Colonic mucosa (tissue), 4 donors: Measurements from ENCODE around the gene NXT1. TPM values are rescaled to one million over a fixed set of nuclear protein-coding genes. Genes with fewer than 3 reads are reported as not detected.

ENCODE experiments used
- DNase-seq: peaks from one replicate; pipeline ENCODE4 v3.0.0-alpha.2; 2020
- H3K27ac ChIP-seq: fragments of 200-600 bp; one replicate; pipeline ENCODE4 v1.8.0; 2021
- H3K27me3 ChIP-seq: fragments of 200-600 bp; one replicate; pipeline ENCODE4 v1.8.0; 2021
- H3K36me3 ChIP-seq: fragments of 200-600 bp; one replicate; pipeline ENCODE4 v1.8.0; 2021
- H3K4me1 ChIP-seq: fragments of 200-600 bp; one replicate; pipeline ENCODE4 v1.8.0; 2021; ENCODE audit warnings: mild to moderate bottlenecking
- H3K4me3 ChIP-seq: fragments of 200-600 bp; one replicate; pipeline ENCODE4 v1.8.0; 2021
- H3K9ac ChIP-seq, 2 donors: one replicate each; pipeline ENCODE4 v1.7.0; 2013; ENCODE audit warnings: control low read depth in 2 of 2, low read depth in 2 of 2, low read length in 2 of 2
- H3K9me3 ChIP-seq: fragments of 200-600 bp; one replicate; pipeline ENCODE4 v1.8.0; 2021
- intact Hi-C: fragments of 100-400 bp; cut with DNase I; formaldehyde crosslinking; loops from one replicate; pipeline ENCODE4 v1.14.1; 2022
- total RNA-seq, 2 donors: library from RNA; stranded (reverse); fragmentation: NEBNext Ultra II Directional in 1 of 2; extraction: Animal tissue kit (Norgen Biotek cat#: 25700) in 1 of 2; gene quantifications; one replicate each; pipeline ENCODE4 v1.2.1, GENCODE V29; 2021
- TF ChIP-seq, protein P1 (sequence below): fragments of 200-600 bp; IDR thresholded peaks from one replicate; pipeline ENCODE4 v1.8.0; 2022; ENCODE audit warnings: antibody characterized with exemption, mild to moderate bottlenecking
- donor health status: healthy.
- donor health status: DM: no; HTN: no; CAD: no.
- donor health status: DM: no; HTN: no; CAD: no.

NXT1 gene
- total RNA-seq, 2 donors from 2014 or later = 12.4 to 16.6 TPM

GRCh38 chr20:23393996-23394775 is 43.6 kb downstream of the NXT1 start:
- H3K4me1 ChIP-seq = no peaks in the 10 kb centered on the region
- no peak overlapping the region for H3K27ac ChIP-seq
- DNase-seq = no peak
- TF ChIP-seq, protein P1, sequence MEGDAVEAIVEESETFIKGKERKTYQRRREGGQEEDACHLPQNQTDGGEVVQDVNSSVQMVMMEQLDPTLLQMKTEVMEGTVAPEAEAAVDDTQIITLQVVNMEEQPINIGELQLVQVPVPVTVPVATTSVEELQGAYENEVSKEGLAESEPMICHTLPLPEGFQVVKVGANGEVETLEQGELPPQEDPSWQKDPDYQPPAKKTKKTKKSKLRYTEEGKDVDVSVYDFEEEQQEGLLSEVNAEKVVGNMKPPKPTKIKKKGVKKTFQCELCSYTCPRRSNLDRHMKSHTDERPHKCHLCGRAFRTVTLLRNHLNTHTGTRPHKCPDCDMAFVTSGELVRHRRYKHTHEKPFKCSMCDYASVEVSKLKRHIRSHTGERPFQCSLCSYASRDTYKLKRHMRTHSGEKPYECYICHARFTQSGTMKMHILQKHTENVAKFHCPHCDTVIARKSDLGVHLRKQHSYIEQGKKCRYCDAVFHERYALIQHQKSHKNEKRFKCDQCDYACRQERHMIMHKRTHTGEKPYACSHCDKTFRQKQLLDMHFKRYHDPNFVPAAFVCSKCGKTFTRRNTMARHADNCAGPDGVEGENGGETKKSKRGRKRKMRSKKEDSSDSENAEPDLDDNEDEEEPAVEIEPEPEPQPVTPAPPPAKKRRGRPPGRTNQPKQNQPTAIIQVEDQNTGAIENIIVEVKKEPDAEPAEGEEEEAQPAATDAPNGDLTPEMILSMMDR = no peak
- no peaks in the 10 kb centered on the region for H3K27me3 ChIP-seq
- H3K4me3 ChIP-seq = no peak overlapping the region
- H3K9ac ChIP-seq = no peak overlapping the region
- intact Hi-C loops = no loop called here
- H3K9me3 ChIP-seq = no peaks in the 10 kb centered on the region
- peaks cover 4% of the 10 kb centered on the region for H3K36me3 ChIP-seq

- no peak overlapping the region for H3K9ac ChIP-seq
- no peaks in the 10 kb centered on the region for H3K9me3 ChIP-seq
- no peak overlapping the region for H3K27ac ChIP-seq
- no peak overlapping the region for H3K4me3 ChIP-seq
- intact Hi-C loops = no loop called here
- no peaks in the 10 kb centered on the region for H3K27me3 ChIP-seq
- H3K4me1 ChIP-seq = no peaks in the 10 kb centered on the region
- TF ChIP-seq, protein P1 = no peak
- peaks cover 4% of the 10 kb centered on the region for H3K36me3 ChIP-seq
- no peak for DNase-seq
Observed at GRCh38 chr20:23396950-23397627, 46.5 kb downstream of the NXT1 start.

- Histone ChIP-seq H3K9me3 (no peaks in the 10 kb centered on the region), H3K36me3 (peaks cover 4% of the 10 kb centered on the region), H3K9ac (no peak overlapping the region), H3K27ac (no peak overlapping the region), H3K4me1 (no peaks in the 10 kb centered on the region), H3K4me3 (no peak overlapping the region), H3K27me3 (no peaks in the 10 kb centered on the region)
- DNase-seq = no peak
- TF ChIP-seq, protein P1 = no peak
- intact Hi-C loops = no loop called here
Observed at GRCh38 chr20:23397961-23398360, 47.4 kb downstream of the NXT1 start.

DNA sequence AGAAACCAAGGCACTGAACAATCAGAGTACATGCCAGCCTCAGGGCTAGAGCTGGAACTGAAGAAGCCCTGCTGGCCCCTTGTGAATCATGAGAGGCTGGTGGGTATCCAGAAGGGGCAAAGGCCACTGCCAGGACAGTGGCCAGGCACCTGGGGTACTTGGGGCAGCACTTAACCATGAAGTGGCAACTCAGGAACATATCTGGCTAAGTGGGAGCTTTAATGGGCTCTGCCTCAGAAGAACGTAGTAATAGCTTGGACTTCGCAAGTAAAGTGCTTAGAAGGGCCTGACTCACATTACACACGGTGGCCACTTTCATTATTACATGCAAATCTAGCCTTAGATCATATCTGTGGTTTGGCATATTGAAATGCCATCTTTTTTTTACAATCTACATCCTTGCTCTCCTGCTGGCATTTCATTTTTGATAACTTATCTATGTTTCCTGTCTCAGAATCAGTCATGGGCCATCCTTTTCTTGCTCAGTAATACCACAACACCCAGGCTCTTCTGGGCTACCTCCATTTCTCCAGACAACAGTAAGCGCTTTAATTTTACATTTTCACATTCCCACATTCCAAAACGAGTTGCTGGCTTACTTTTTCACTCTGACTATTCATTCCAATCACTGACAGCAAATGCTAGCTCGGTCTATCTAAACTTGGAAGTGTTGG is 49.1 kb downstream of the NXT1 start:
- Histone ChIP-seq H3K27me3 (no peaks in the 10 kb centered on the region), H3K9me3 (no peaks in the 10 kb centered on the region), H3K4me1 (no peaks in the 10 kb centered on the region), H3K36me3 (no peaks in the 10 kb centered on the region), H3K9ac (no peak overlapping the region), H3K27ac (no peak overlapping the region), H3K4me3 (no peak overlapping the region)
- DNase-seq = no peak
- intact Hi-C loops = no loop called here
- TF ChIP-seq, protein P1 = no peak

- H3K4me3 ChIP-seq = no peak overlapping the region
- no peak for DNase-seq
- no peaks in the 10 kb centered on the region for H3K4me1 ChIP-seq
- H3K9ac ChIP-seq = no peak overlapping the region
- H3K36me3 ChIP-seq = no peaks in the 10 kb centered on the region
- TF ChIP-seq, protein P1 = no peak
- H3K9me3 ChIP-seq = no peaks in the 10 kb centered on the region
- intact Hi-C loops = no loop called here
- H3K27ac ChIP-seq = no peak overlapping the region
- no peaks in the 10 kb centered on the region for H3K27me3 ChIP-seq
Observed at GRCh38 chr20:23401051-23401450, 50.5 kb downstream of the NXT1 start.
